GM12878 (cell line): ENCODE data around the gene CD72. TPM values are rescaled to one million over a fixed set of nuclear protein-coding genes. Genes with fewer than 3 reads are reported as not detected.

Source experiments
- ATAC-seq: fragments of 200-7000 bp; cut with Tn5 transposase; 3 replicates; pipeline ENCODE4 v1.9.1; 2020; ENCODE audit warnings: mild to moderate bottlenecking, moderate library complexity
- BruUV-seq: library from RNA; stranded (reverse); fragments of 400-500 nt; replicated peaks from 2 replicates; lab custom pipeline; 2021; lab: Mats Ljungman, UMichigan
- CTCF ChIA-PET: fragments of 300-600 bp; sonication (Branson Sonifier 250); formaldehyde crosslinking; extraction: SDS; loops from one replicate; lab custom pipeline; 2021; ENCODE audit warnings: inconsistent platforms; lab: Yijun Ruan, JAX
- POLR2A ChIA-PET: fragments of 350-600 bp; formaldehyde crosslinking; extraction: SDS; loops from one replicate; lab custom pipeline; 2021; ENCODE audit warnings: inconsistent platforms; lab: Charles Lee
- RAD21 ChIA-PET: fragments of 300-600 bp; sonication (Branson Sonifier 250); formaldehyde crosslinking; loops from one replicate; lab custom pipeline; 2023; ENCODE audit warnings: antibody characterized with exemption; ENCODE audit not compliant: unreplicated experiment; lab: Charles Lee
- SMC1A ChIA-PET: fragments of 300-600 bp; sonication (Branson Sonifier 250); formaldehyde crosslinking; loops from one replicate; lab custom pipeline; 2023; ENCODE audit not compliant: unreplicated experiment, uncharacterized antibody; lab: Charles Lee
- DNase-seq: peaks from one replicate; pipeline ENCODE4 v3.0.0-alpha.2; 2011; ENCODE audit warnings: low read depth, low spot score
- FAIRE-seq: peaks from 3 replicates; lab custom pipeline; 2011; peaks lifted over from hg19 to GRCh38; lab: Jason Lieb, UNC
- H2AFZ ChIP-seq: 2 replicates; pipeline ENCODE4 v1.6.0; 2011; ENCODE audit warnings: low read depth, low read length, control low read depth; ENCODE audit not compliant: control insufficient read depth
- H3K27ac ChIP-seq: 2 replicates; pipeline ENCODE4 v1.5.1; 2011; ENCODE audit warnings: control low read depth; ENCODE audit not compliant: control insufficient read depth, insufficient read depth
- H3K27me3 ChIP-seq, 2 experiments: replicated peaks in 1 of 2; 2 replicates each; pipeline versions ENCODE4 v1.6.0 to v1.6.1; 2011; ENCODE audit warnings: low read length in 1 of 2; ENCODE audit not compliant: control insufficient read depth in 2 of 2, insufficient read depth in 2 of 2
- H3K36me3 ChIP-seq, 2 experiments: 2 replicates each; pipeline ENCODE4 v1.5.1; 2011; ENCODE audit warnings: low read length in 1 of 2; ENCODE audit not compliant: control insufficient read depth in 2 of 2, insufficient read depth in 2 of 2
- H3K4me1 ChIP-seq: 2 replicates; pipeline ENCODE4 v1.6.1; 2011; ENCODE audit warnings: mild to moderate bottlenecking, low read length, moderate library complexity, mixed read lengths; ENCODE audit not compliant: control insufficient read depth, insufficient read depth
- H3K4me2 ChIP-seq: 2 replicates; pipeline ENCODE4 v1.6.0; 2011; ENCODE audit warnings: control low read depth; ENCODE audit not compliant: control insufficient read depth, insufficient read depth
- H3K4me3 ChIP-seq: fragments of 200-600 bp; sonication (generic); 2 replicates; pipeline ENCODE4 v1.5.1; 2016
- H3K79me2 ChIP-seq: 2 replicates; pipeline ENCODE4 v1.6.0; 2011; ENCODE audit warnings: low read length; ENCODE audit not compliant: control insufficient read depth, insufficient read depth
- H3K9ac ChIP-seq: 2 replicates; pipeline ENCODE4 v1.8.0; 2011; ENCODE audit warnings: low read length, control low read depth, mixed read lengths; ENCODE audit not compliant: control insufficient read depth, insufficient read depth
- H3K9me3 ChIP-seq: replicated peaks from 3 replicates; pipeline ENCODE4 v1.5.1; 2011; ENCODE audit warnings: mild to moderate bottlenecking, low read length; ENCODE audit not compliant: control insufficient read depth, insufficient read depth
- H4K20me1 ChIP-seq: 2 replicates; pipeline ENCODE4 v1.6.0; 2011; ENCODE audit not compliant: control insufficient read depth, insufficient read depth
- ASH2L ChIP-seq: fragments of 300-600, 200-600 bp; sonication (generic); IDR thresholded peaks from 2 replicates; pipeline ENCODE4 v1.6.1; 2017; ENCODE audit warnings: low read depth, mild to moderate bottlenecking, borderline replicate concordance
- ATF3 ChIP-seq: IDR thresholded peaks from 2 replicates; pipeline ENCODE4 v1.6.1; 2011; ENCODE audit warnings: low read depth, mild to moderate bottlenecking, low read length, moderate library complexity, borderline replicate concordance; ENCODE audit errors: extremely low read depth
- CHD4 ChIP-seq: fragments of 200-600 bp; sonication (generic); IDR thresholded peaks from 2 replicates; pipeline ENCODE4 v1.6.1; 2016; ENCODE audit warnings: mild to moderate bottlenecking
- KLF5 ChIP-seq: fragments of 450-650 bp; IDR thresholded peaks from 2 replicates; pipeline ENCODE4 v1.6.1; 2014; ENCODE audit warnings: mild to moderate bottlenecking; ENCODE audit not compliant: partially characterized antibody
- POLR2AphosphoS2 ChIP-seq: IDR thresholded peaks from 2 replicates; pipeline ENCODE4 v1.6.1; 2011; ENCODE audit warnings: low read depth, mild to moderate bottlenecking, low read length, improper control_type of control experiment, moderate library complexity
- RELB ChIP-seq: fragments of 450-650 bp; IDR thresholded peaks from 2 replicates; pipeline ENCODE4 v1.6.1; 2017; ENCODE audit warnings: low read depth, mild to moderate bottlenecking, moderate library complexity
- SIN3A ChIP-seq: IDR thresholded peaks from 2 replicates; pipeline ENCODE4 v1.6.1; 2012; ENCODE audit warnings: low read depth, low read length, improper control_type of control experiment
- SMARCA5 ChIP-seq: fragments of 450-650 bp; IDR thresholded peaks from 2 replicates; pipeline ENCODE4 v1.6.1; 2017; ENCODE audit warnings: mild to moderate bottlenecking
- SUPT20H ChIP-seq: IDR thresholded peaks from 2 replicates; pipeline ENCODE4 v1.6.1; 2011; ENCODE audit warnings: low read depth, mild to moderate bottlenecking, low read length, moderate library complexity, borderline replicate concordance; ENCODE audit not compliant: control insufficient read depth
- WRNIP1 ChIP-seq: IDR thresholded peaks from 2 replicates; pipeline ENCODE4 v1.6.1; 2011; ENCODE audit warnings: low read depth, low read length, improper control_type of control experiment, borderline replicate concordance
- ZBED1 ChIP-seq: IDR thresholded peaks from 2 replicates; pipeline ENCODE4 v1.6.1; 2016; ENCODE audit warnings: borderline replicate concordance
- ZNF274 ChIP-seq: IDR thresholded peaks from one replicate; pipeline ENCODE4 v1.8.0; 2011; ENCODE audit not compliant: insufficient read length, insufficient read depth
- WGBS: methylation state at CpG from one replicate; pipeline ENCODE4 v1.1.6; 2016; ENCODE audit warnings: low lambda C conversion rate; ENCODE audit not compliant: insufficient replicate concordance, insufficient coverage; ENCODE audit errors: missing lambda C conversion rate; 5-methylcytosine and 5-hydroxymethylcytosine counted together
- in situ Hi-C: fragments of 300-500 bp; cut with MboI; formaldehyde crosslinking; loops from 9 replicates; pipeline ENCODE4 v1.14.3; 2018; ENCODE audit warnings: mixed read lengths
- intact Hi-C: fragments of 100-400 bp; cut with micrococcal nuclease; formaldehyde crosslinking; loops from one replicate; pipeline ENCODE4 v1.14.2; 2022; ENCODE audit not compliant: unreplicated experiment
- polyA plus RNA-seq, 11 experiments: library from polyadenylated mRNA; depleted of rRNA in 4 of 11; unstranded in 6 of 11; stranded (reverse) in 5 of 11; fragments of >200 nt; fragmentation: Nextera tagmentation in 4 of 11; fragmentation: Illumina TruSeq in 1 of 11; extraction: Ambion mirVana in 4 of 11; extraction: Trizol in 1 of 11; gene quantifications; 1 replicate in 1 of 11; 2 replicates in 10 of 11; pipeline versions ENCODE4 v1.2.1 to v1.2.3, GENCODE V29; 2011 to 2016; ENCODE audit warnings: inconsistent platforms in 2 of 11, missing spikeins in 2 of 11, low read depth in 1 of 11
- total RNA-seq, 4 experiments: library from RNA; depleted of rRNA in 3 of 4; stranded (reverse); fragments of >200 nt in 3 of 4; fragmentation: Illumina TruSeq in 1 of 4; extraction: Trizol in 1 of 4; gene quantifications; 2 replicates each; pipeline versions ENCODE4 v1.2.1 to v1.2.3, GENCODE V29; 2013 to 2021
- TF ChIP-seq, protein P1 (sequence below): IDR thresholded peaks from 2 replicates; pipeline ENCODE4 v1.6.1; 2012; ENCODE audit warnings: low read depth, low read length, improper control_type of control experiment

CD72 gene
- total and polyA plus RNA-seq, 10 of the 15 experiments (the other 5 are each of a cell fraction or from before 2014, with no cell fraction given): 2.1 to 14.2 (median 4.4) TPM

DNA sequence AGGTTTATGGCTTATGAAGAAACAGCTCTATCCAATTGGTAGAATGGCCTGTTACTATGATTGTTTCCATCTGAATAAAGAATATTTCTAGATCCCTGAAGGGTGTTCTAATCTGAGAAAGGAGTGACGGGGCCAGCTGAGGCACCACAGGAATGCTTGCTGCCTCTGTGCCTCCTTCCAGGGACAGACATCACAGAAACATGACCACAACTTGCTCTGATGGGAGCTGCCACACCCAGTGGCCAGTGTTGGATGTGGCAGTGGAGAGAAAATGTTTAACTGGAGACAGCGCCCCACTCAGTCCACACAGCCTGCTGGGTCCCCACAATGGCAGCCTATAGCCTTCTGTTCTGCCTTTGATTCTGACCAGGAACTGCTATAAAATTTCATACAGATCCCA lies 51.8 kb downstream of the CD72 start:
- intact Hi-C loops (no loop called here), in situ Hi-C loops (no loop called here)
- no peak overlapping the region for H2AFZ ChIP-seq
- WGBS: 100% methylated on average over 2 of the region's 2 CpGs
- SMC1A ChIA-PET: interaction anchor here (1.0 kb wide), 1 partner anchor 33 kb away, joined by 4 read pairs; no protein-coding TSS in a partner anchor
- no peak for FAIRE-seq
- ATAC-seq: no peak
- TF ChIP-seq ZBED1 (no peak), ATF3 (no peak), ZNF274 (no peak), SMARCA5 (no peak), ASH2L (no peak), SIN3A (no peak)
- TF ChIP-seq, protein P1, sequence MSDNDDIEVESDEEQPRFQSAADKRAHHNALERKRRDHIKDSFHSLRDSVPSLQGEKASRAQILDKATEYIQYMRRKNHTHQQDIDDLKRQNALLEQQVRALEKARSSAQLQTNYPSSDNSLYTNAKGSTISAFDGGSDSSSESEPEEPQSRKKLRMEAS: no peak
- POLR2A ChIA-PET: no interaction called here
- no peak overlapping the region for H3K4me3 ChIP-seq
- no peaks in the 10 kb centered on the region for H3K79me2 ChIP-seq
- no peaks in the 10 kb centered on the region for H3K9me3 ChIP-seq
- no peaks in the 10 kb centered on the region for H3K36me3 ChIP-seq
- no peak overlapping the region for H3K4me2 ChIP-seq
- no peaks in the 10 kb centered on the region for H3K27me3 ChIP-seq
- peaks cover 24% of the 10 kb centered on the region for H3K4me1 ChIP-seq
- no peak for DNase-seq
- BruUV-seq: no TSS peak
- H3K27ac ChIP-seq: no peak overlapping the region
- no peaks in the 10 kb centered on the region for H4K20me1 ChIP-seq
- CTCF ChIA-PET: interaction anchor here (0.7 to 1.9 kb wide), 3 partner anchors 12 to 130 kb away, joined by 3 to 6 read pairs (median 4); no protein-coding TSS in a partner anchor
- no peak overlapping the region for H3K9ac ChIP-seq
- RAD21 ChIA-PET: no interaction called here

GRCh38 chr9:35564658-35565061 lies 53.6 kb downstream of the CD72 start:
- Histone ChIP-seq H3K4me1 (peaks cover 10% of the 10 kb centered on the region), H3K4me2 (no peak overlapping the region), H3K9me3 (no peaks in the 10 kb centered on the region), H3K27me3 (no peaks in the 10 kb centered on the region), H3K27ac (no peak overlapping the region), H3K36me3 (no peaks in the 10 kb centered on the region), H3K79me2 (no peaks in the 10 kb centered on the region), H2AFZ (no peak overlapping the region), H4K20me1 (no peaks in the 10 kb centered on the region), H3K9ac (no peak overlapping the region), H3K4me3 (no peak overlapping the region)
- no peak for ATAC-seq
- 54% methylated on average over 7 of the region's 7 CpGs for WGBS
- ChIA-PET POLR2A (no interaction called here), SMC1A (no interaction called here), CTCF (interaction anchor here (0.7 to 1.9 kb wide), 2 partner anchors 8 to 11 kb away, joined by 3 to 6 read pairs; no protein-coding TSS in a partner anchor), RAD21 (no interaction called here)
- no peak for DNase-seq
- in situ Hi-C loops: no loop called here
- intact Hi-C loops: no loop called here
- no TSS peak for BruUV-seq
- FAIRE-seq: no peak
- no peak for TF ChIP-seq RELB
- no peak for TF ChIP-seq POLR2AphosphoS2
- TF ChIP-seq KLF5: no peak
- no peak for TF ChIP-seq ASH2L
- no peak for TF ChIP-seq WRNIP1
- TF ChIP-seq SUPT20H: no peak
- no peak for TF ChIP-seq CHD4
